AG09319 (cell line): ENCODE measurements around the gene MAMDC2.

Experiments used
- DNase-seq: peaks from one replicate; pipeline ENCODE4 v3.0.0-alpha.2; 2010; ENCODE audit warnings: low read depth; ENCODE audit errors: extremely low read depth
- CTCF ChIP-seq: IDR thresholded peaks from 2 replicates; pipeline ENCODE4 v1.5.1; 2011; ENCODE audit warnings: low read depth, mild to moderate bottlenecking, inconsistent platforms, low read length, moderate library complexity

The MAMDC2 gene

GRCh38 chr9:70043689-70044489 is at the start of gene MAMDC2:
TSS of gene MAMDC2 (plus strand) at chr9:70043848. CDS start at chr9:70044198, 350 bp downstream.
- no peak for DNase-seq
- TF ChIP-seq CTCF: no peak

- no peak for DNase-seq
- TF ChIP-seq CTCF: no peak
Observed at GRCh38 chr9:69995846-69996245, 47.8 kb upstream of the MAMDC2 start.

- DNase-seq: no peak
- TF ChIP-seq CTCF: no peak
Observed at GRCh38 chr9:69996967-69997366, 46.7 kb upstream of the MAMDC2 start.

GRCh38 chr9:69997524-69997923 is 46.1 kb upstream of the MAMDC2 start:
- no peak for TF ChIP-seq CTCF
- DNase-seq: no peak

GRCh38 chr9:69999315-69999714 is 44.3 kb upstream of the MAMDC2 start:
- TF ChIP-seq CTCF: no peak

GRCh38 chr9:70000469-70000868 is 43.2 kb upstream of the MAMDC2 start:
- no peak for TF ChIP-seq CTCF
- DNase-seq: no peak

More at GRCh38 chr9:69999315-69999714, 44.3 kb upstream of the MAMDC2 start:
- DNase-seq: no peak

- no peak for DNase-seq
- no peak for TF ChIP-seq CTCF
Observed at GRCh38 chr9:70003901-70004714, 39.5 kb upstream of the MAMDC2 start.
